SK-N-SH treated with all-trans-retinoic acid at 6 μM for 48 hours (cell line): ENCODE results near the gene CHST8.

Experiments
- ATAC-seq: fragments of 200-7000 bp; cut with Tn5 transposase; 3 replicates; pipeline ENCODE4 v1.9.1; 2020; ENCODE audit warnings: mild to moderate bottlenecking, moderate library complexity
- ARNTL ChIP-seq: fragments of 450-650 bp; formaldehyde crosslinking; IDR thresholded peaks from 2 replicates; pipeline ENCODE4 v1.5.0; 2020; ENCODE audit warnings: low read depth, mild to moderate bottlenecking, moderate library complexity, borderline replicate concordance
- BACH2 ChIP-seq: fragments of 250-450 bp; sonication (Bioruptor Pico); IDR thresholded peaks from 2 replicates; pipeline ENCODE4 v1.9.0; 2021; ENCODE audit warnings: mild to moderate bottlenecking, borderline replicate concordance
- CREB5 ChIP-seq: fragments of 250-450 bp; sonication (Bioruptor Pico); IDR thresholded peaks from 2 replicates; pipeline ENCODE4 v1.5.1; 2020; ENCODE audit warnings: low read depth, mild to moderate bottlenecking, moderate library complexity
- CSDC2 ChIP-seq: fragments of 250-450 bp; sonication (Bioruptor Pico); IDR thresholded peaks from 2 replicates; pipeline ENCODE4 v1.5.0; 2020; ENCODE audit warnings: mild to moderate bottlenecking, moderate library complexity
- ESRRG ChIP-seq: fragments of 250-450 bp; sonication (Bioruptor Pico); IDR thresholded peaks from 2 replicates; pipeline ENCODE4 v1.6.1; 2021; ENCODE audit warnings: mild to moderate bottlenecking
- GLIS3 ChIP-seq: fragments of 250-450 bp; sonication (Bioruptor Pico); IDR thresholded peaks from 2 replicates; pipeline ENCODE4 v1.5.0; 2020; ENCODE audit warnings: mild to moderate bottlenecking, moderate library complexity
- ISL1 ChIP-seq: fragments of 250-450 bp; sonication (Bioruptor Pico); IDR thresholded peaks from 2 replicates; pipeline ENCODE4 v2.1.2; 2022; ENCODE audit warnings: mild to moderate bottlenecking, moderate library complexity
- OSR1 ChIP-seq: fragments of 250-450 bp; sonication (Bioruptor Pico); IDR thresholded peaks from 2 replicates; pipeline ENCODE4 v1.8.0; 2022; ENCODE audit warnings: moderate library complexity, mild to moderate bottlenecking, inconsistent platforms
- PATZ1 ChIP-seq: fragments of 250-450 bp; sonication (Bioruptor Pico); IDR thresholded peaks from 2 replicates; pipeline ENCODE4 v1.8.0; 2020; ENCODE audit warnings: mild to moderate bottlenecking, moderate library complexity, borderline replicate concordance
- PPARA ChIP-seq: fragments of 250-450 bp; sonication (Bioruptor Pico); IDR thresholded peaks from 2 replicates; pipeline ENCODE4 v1.5.0; 2020; ENCODE audit warnings: mild to moderate bottlenecking, borderline replicate concordance
- RARB ChIP-seq: fragments of 250-450 bp; sonication (Bioruptor Pico); IDR thresholded peaks from 2 replicates; pipeline ENCODE4 v1.8.0; 2021; ENCODE audit warnings: mild to moderate bottlenecking, moderate library complexity
- SNAI2 ChIP-seq: fragments of 250-450 bp; sonication (Bioruptor Pico); IDR thresholded peaks from 2 replicates; pipeline ENCODE4 v1.5.0; 2020; ENCODE audit warnings: mild to moderate bottlenecking, moderate library complexity
- TCF4 ChIP-seq: fragments of 250-450 bp; sonication (Bioruptor Pico); IDR thresholded peaks from 2 replicates; pipeline ENCODE4 v1.8.0; 2021; ENCODE audit warnings: mild to moderate bottlenecking, moderate library complexity, borderline replicate concordance
- TOX ChIP-seq: fragments of 250-450 bp; sonication (Bioruptor Pico); IDR thresholded peaks from 2 replicates; pipeline ENCODE4 v1.8.0; 2021; ENCODE audit warnings: mild to moderate bottlenecking, moderate library complexity, borderline replicate concordance
- ZC3H10 ChIP-seq: fragments of 250-450 bp; sonication (Bioruptor Pico); IDR thresholded peaks from 2 replicates; pipeline ENCODE4 v1.5.1; 2021; ENCODE audit warnings: mild to moderate bottlenecking, moderate library complexity
- ZFP3 ChIP-seq: fragments of 250-450 bp; sonication (Bioruptor Pico); IDR thresholded peaks from 2 replicates; pipeline ENCODE4 v1.5.0; 2020; ENCODE audit warnings: mild to moderate bottlenecking, moderate library complexity
- ZFP30 ChIP-seq: fragments of 450-650 bp; formaldehyde crosslinking; IDR thresholded peaks from 2 replicates; pipeline ENCODE4 v1.5.0; 2022; ENCODE audit warnings: mild to moderate bottlenecking, moderate library complexity
- ZNF565 ChIP-seq: fragments of 450-650 bp; formaldehyde crosslinking; conservative IDR thresholded peaks from 2 replicates; pipeline ENCODE4 v1.5.0; 2020; ENCODE audit warnings: low read depth, mild to moderate bottlenecking, moderate library complexity
- ZNF70 ChIP-seq: fragments of 450-650 bp; formaldehyde crosslinking; IDR thresholded peaks from 2 replicates; pipeline ENCODE4 v1.5.0; 2020; ENCODE audit warnings: mild to moderate bottlenecking, moderate library complexity
- ZNF8 ChIP-seq: fragments of 450-650 bp; formaldehyde crosslinking; IDR thresholded peaks from 2 replicates; pipeline ENCODE4 v1.5.0; 2020; ENCODE audit warnings: mild to moderate bottlenecking, moderate library complexity
- TF ChIP-seq, protein P1 (sequence below): fragments of 250-450 bp; sonication (Bioruptor Pico); IDR thresholded peaks from 2 replicates; pipeline ENCODE4 v1.8.0; 2021; ENCODE audit warnings: low read depth, mild to moderate bottlenecking, moderate library complexity, borderline replicate concordance
- TF ChIP-seq, protein P2 (sequence below): fragments of 250-450 bp; sonication (Bioruptor Pico); IDR thresholded peaks from 2 replicates; pipeline ENCODE4 v1.5.1; 2021; ENCODE audit warnings: mild to moderate bottlenecking, moderate library complexity

CHST8 gene

DNA sequence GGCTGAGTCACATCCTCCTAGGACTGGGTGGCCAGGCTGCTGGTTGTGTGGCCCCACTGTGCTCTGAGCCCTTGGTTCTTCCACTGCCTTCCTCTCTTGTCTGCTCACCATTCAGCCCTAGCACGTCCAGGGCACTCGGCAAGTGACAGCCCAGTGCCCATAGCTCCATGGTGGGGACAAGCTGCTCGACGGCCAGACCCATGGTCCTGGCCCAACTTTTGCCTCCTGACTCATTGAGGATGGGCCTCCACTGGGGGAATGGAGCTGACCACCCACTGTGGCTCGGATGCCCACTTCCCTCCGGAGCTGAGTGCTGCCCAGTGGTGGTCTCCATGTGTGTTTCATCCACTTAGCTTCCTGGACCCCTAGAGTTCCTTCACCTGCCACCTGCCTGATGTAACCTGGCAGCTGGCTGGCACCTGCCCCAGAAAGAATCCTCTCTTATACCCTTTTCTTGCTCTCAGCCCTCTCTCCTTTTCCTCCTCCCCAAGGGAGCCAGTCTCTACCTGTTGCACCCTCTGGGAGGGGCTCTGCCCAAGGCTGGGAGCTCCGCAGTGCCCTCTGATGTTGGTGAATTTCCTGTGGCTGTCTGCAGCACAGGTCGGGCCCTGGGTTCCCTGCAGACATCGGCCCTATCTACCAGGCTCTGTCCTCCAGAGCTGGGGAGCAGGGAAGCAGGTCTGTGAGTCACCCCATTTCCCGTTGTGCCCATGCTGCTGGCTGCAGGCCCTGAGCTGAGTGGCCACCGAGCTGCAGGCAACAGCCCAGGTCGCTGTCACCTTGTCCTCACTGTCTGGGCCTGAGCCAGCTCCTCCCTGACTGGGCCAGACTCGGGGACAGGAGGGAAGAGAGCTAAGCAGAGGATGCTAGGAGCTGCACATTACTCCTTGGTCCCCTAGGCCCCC is 7.4 kb downstream of the CHST8 start (continued):
- TF ChIP-seq PATZ1 (CRISPR knock-in tag) (no peak), ISL1 (no peak), GLIS3 (no peak), ESRRG (no peak), RARB (CRISPR knock-in tag) (no peak), OSR1 (CRISPR knock-in tag) (no peak)

GRCh38 chr19:33629826-33630375 is 8.1 kb downstream of the CHST8 start:
- ATAC-seq: no peak
- TF ChIP-seq, protein P1, sequence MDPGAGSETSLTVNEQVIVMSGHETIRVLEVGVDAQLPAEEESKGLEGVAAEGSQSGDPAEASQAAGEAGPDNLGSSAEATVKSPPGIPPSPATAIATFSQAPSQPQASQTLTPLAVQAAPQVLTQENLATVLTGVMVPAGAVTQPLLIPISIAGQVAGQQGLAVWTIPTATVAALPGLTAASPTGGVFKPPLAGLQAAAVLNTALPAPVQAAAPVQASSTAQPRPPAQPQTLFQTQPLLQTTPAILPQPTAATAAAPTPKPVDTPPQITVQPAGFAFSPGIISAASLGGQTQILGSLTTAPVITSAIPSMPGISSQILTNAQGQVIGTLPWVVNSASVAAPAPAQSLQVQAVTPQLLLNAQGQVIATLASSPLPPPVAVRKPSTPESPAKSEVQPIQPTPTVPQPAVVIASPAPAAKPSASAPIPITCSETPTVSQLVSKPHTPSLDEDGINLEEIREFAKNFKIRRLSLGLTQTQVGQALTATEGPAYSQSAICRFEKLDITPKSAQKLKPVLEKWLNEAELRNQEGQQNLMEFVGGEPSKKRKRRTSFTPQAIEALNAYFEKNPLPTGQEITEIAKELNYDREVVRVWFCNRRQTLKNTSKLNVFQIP (CRISPR knock-in tag): no peak

GRCh38 chr19:33630880-33631608 is 9.3 kb downstream of the CHST8 start:
- ATAC-seq: no peak; the same call in 2 of the 3 replicates
- TF ChIP-seq TOX (no peak), ZNF70 (CRISPR knock-in tag) (no peak), CREB5 (CRISPR knock-in tag) (no peak), ZNF8 (no peak), BACH2 (CRISPR knock-in tag) (no peak), GLIS3 (no peak), TCF4 (CRISPR knock-in tag) (no peak), ZFP3 (no peak), CSDC2 (no peak), PATZ1 (CRISPR knock-in tag) (no peak), OSR1 (CRISPR knock-in tag) (no peak), ZNF565 (CRISPR knock-in tag) (no peak), PPARA (CRISPR knock-in tag) (no peak), ZFP30 (CRISPR knock-in tag) (no peak), SNAI2 (CRISPR knock-in tag) (no peak), ZC3H10 (CRISPR knock-in tag) (no peak), ESRRG (no peak), ARNTL (CRISPR knock-in tag) (no peak)
- TF ChIP-seq, protein P2, sequence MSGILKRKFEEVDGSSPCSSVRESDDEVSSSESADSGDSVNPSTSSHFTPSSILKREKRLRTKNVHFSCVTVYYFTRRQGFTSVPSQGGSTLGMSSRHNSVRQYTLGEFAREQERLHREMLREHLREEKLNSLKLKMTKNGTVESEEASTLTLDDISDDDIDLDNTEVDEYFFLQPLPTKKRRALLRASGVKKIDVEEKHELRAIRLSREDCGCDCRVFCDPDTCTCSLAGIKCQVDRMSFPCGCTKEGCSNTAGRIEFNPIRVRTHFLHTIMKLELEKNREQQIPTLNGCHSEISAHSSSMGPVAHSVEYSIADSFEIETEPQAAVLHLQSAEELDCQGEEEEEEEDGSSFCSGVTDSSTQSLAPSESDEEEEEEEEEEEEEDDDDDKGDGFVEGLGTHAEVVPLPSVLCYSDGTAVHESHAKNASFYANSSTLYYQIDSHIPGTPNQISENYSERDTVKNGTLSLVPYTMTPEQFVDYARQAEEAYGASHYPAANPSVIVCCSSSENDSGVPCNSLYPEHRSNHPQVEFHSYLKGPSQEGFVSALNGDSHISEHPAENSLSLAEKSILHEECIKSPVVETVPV: no peak
- TF ChIP-seq, protein P1 (CRISPR knock-in tag): no peak
- TF ChIP-seq, all 23 proteins: peak for 0
